ENCODE measurements around the gene NIN.
"Not testable (repeated sequence)": the region's sequence is repeated elsewhere in the genome, so short reads cannot be mapped to it uniquely, and the experiment has no call there.

NIN gene

DNA sequence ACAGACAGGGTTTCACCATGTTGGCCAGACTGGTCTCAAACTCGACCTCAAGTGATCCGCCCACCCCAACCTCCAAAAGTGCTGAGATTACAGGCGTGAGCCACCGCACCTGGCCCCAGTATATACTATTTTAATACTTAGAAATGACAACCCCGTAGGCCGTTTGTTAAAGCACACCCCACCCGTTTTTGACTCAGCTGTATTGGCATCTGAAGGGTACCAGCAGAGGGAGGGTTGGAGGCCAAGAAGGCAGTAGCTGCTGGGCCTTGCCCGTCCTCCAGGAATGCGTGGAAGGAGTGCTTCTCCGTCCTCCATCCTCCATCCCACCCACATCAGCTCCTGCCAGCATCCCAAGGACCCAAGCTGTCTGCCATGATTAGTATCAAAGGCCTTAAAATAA is 6.3 kb upstream of the NIN start:
- DNase-seq, result no peak

DNA sequence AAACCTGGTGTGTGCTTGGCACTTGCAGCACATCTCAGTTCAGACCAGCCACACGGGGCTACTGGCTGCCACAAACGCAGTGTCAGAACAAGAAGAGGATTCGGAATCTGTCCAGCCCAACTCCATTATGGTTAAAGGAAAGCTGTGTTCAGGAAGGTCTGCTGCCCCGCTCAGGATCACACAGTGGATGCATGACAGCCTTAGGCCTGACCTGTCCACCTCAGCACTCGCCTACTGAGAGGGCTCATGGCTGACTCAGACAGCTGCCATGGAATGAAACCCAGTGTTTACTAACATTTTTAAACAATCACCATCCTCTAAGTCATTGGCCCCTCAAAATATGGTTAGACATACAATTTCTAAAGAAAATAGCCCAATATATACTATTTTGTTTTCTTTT is 5.6 kb upstream of the NIN start:
- DNase-seq, result no peak

DNA sequence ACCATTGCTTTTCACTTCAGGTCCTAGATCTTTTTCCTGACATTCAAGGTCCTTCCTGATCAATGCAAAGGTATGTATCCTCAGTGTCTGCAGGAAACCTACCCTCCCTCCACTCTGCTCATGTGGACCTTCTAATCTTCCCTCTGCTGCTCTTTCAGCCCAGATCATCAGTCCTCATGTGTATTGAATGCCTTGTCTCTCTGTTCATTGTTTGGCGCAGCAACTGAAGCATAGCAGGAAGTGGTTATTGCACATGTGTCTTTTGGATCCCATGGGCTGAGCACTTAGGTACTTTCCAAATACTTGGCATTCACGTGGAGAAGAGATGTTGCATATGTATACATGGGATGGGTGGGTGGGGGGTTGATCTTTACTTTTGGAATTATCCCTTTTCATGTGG is 4.3 kb upstream of the NIN start:
- DNase-seq, result no peak

DNA sequence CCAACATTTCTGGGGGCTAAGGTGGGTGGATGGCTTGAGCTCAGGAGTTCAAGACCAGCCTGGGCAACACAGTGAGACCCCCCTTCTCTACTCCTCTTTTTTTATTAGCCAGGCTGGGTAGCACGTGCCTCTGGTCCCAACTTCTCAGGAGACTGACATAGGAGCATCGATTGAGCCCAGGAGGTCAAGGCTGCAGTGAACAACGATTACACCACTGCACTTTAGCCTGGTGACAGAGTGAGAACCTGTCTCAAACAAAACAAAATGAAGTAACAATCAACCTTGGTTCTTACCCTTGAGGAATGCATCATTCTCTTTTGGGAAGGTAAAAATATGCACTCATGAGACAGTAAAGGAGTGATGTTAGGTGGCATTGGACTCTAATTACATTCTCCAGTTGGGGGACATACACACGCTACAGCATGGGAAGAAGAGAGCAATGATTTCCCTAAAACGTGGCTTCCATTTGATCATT is 3.9 kb upstream of the NIN start:
- no peak for DNase-seq

DNA sequence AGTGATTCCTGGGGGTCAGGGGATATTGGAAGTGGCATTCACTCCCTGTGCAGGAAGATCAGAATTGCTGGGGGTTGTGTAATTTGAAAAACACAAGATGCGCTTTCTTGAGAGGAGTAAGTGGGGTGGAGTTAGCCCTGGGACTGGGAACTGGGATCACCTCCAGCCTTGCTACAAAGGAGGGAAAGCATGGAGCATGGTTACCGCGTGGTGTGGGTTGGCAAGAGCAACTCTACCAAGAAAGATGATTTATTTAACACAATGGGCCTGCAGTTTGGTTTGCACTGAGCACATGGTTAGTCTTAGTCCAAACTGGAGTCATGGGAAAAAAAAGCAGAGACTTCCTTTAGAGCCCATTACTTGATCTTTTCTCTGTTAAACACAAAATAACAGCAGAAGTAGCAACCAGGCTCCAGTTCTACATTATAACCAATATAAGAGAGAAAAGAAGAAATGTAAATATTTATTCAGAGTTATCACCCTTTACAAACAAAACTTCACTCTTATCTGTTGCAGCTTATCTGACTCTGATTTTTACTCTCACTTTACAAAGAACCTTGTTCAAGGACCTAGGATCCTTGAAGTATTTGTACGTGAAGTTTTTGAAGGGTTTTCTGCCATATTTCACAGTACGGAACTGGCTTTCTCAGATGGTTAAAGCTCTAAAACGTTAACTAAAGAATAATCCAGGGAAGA is 2.1 kb upstream of the NIN start:
- DNase-seq, result no peak

DNA sequence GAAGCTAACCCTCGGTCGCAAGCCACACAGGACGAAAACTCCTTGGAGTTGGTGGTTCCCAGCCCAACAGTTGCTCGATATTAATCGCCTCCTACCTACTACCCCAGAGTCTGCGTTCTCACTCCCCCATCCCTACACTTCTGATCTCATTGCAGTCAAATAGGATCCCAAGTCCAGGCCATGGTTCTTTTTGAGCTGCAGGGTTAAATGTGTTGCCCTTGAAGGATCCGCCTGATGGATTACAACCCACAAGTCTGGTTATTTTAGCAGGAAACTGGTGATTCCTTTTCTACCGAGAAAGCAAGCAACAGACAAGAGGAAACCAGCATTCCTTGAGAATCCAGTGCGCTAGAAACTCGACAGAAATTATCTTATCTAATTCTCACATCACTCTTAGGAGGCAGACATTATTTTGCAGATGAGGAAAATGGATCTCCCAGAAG is 785 bp upstream of the NIN start:
- DNase-seq, result no peak

DNA sequence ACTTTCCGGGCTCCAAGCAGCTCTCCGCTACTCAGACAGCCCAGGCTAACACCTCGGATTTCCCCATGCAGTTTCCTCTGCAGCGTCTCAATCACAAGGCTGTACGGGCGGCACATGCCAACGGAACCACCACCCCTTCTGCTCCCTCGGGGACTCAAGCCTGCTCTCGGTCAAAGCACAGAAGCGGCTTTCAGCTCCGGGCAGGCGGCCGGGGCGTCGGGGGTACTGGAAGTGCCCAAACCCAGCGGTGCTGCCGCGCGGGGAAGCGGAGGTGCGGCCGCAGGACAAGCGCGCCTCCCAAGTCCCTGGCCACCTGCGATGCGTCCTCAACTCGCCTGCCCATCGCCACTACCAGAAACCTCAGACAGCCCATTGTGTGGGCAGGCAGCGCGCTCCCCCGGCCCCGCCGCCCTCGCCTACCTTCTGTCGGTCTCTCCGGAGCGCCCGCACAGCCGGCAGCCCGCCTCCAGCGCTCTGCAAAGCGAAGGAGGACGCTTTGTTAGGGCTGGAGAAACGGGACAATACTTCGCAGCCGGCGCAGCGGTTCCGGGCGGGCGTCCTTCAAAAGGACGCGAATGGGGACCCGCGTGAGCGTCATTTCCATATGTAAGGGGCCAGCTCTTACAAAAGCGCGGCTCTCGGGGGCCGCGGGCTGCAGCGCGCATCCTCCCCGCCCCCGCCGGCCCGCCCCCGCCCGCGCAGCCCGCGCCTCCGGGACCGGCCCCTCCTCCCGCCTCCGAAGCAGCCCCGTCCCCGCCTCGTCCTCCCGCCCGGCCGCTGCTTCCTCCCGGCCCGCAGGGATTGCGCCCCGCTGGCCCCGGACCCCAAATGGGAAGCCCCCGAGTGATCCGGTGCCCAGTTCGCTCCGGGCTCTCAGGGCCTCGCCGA is 674 bp downstream of the NIN start:
- DNase-seq, result peak; percentile 31

DNA sequence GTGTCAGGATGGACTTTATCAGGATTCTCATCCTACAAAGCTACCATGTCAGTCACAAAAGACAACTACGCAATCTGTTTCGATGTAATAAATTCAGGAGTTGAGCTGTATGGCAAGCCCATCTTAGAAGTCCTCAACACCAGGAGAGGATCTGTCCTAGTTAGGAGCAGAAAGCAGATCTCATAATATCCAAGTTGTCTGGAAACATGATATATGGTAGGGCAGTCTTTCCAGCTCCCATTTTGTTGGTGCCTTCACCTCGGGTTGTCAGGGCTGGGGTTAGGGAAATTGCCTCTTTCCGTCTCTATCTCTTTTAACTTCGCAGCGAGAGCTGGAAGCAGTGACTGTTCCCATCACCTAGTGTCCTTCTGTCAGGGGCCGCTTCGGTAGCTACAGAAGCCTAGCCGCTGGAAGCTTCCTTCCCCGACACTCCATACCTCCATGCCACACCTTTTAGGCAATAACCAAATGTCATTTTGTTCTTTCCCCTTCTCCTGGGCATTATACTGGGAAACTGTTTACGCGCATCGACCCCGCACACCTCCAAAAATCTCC is 1.4 kb downstream of the NIN start:
- DNase-seq, result no peak

DNA sequence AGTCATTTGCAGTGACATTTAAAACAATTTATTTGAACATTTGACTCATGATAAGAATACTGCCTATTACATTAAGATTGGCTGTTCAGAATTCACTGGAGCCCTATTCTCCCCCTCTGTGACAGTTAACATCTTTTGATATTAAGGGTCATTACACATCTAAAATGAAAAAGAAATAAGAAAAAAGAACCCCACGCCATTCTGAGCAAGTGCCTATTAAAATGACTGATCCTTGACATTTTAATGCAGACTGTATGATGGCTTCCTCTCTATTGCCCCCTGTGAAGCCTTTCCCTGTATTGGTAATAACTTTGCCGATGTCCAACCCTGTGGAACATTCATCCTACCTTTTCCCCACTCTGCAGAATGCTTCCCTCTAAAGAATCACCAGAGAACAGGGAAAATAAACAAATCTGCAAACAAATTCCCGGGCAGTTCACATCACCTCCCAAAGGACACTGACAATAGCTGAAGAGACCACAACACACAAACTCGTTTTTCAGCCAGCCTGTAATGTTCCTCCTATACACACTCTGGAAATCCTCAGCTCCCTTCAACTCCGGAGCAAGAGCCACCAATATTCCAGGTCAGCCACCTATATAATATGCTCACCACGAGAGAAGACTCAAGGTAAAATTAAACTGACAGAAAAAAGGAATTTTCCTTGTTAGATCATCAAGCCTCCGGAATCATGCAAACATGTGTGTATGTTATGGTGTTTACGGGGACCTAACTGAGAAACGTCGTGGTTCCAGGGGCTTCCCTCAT is 2.1 kb downstream of the NIN start:
- no peak for DNase-seq

DNA sequence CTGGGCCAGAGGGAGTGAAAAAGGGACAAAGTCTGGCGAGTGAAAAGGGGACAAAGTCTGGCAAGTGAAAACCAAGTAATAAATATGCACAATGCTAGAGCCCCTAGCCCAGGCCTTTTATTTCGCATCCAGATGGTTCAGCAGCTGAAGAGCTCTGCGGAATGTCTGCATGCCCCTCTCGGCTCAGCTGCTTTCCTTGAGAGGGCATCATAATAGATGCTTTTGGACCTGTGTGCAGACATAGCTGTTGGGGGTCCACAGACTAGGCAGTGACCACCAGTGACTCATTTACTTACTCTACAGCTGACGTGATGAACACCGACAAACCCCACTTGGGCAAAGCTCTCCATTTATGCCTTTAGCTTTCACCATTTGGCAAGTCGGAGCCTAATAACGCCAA is 4.3 kb downstream of the NIN start:
- no peak for DNase-seq

DNA sequence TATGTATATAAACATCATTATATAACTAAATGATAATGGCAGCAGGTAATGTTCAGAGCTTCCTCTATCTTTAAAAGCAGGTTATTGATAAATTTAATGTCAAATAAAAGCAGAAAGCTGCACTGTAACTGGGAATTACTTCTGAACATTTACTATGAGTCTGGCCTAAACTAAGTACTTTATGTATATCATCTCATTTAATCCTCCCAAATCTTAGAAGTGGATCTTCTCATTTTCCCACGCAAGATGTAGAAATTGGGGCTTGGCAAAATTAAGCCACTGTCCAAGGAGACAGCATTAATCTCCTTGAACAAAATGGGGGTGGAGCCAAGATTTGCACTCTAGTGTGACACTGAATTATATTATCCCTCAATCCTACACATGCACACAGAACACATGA is 5.7 kb downstream of the NIN start:
- DNase-seq, result no peak

DNA sequence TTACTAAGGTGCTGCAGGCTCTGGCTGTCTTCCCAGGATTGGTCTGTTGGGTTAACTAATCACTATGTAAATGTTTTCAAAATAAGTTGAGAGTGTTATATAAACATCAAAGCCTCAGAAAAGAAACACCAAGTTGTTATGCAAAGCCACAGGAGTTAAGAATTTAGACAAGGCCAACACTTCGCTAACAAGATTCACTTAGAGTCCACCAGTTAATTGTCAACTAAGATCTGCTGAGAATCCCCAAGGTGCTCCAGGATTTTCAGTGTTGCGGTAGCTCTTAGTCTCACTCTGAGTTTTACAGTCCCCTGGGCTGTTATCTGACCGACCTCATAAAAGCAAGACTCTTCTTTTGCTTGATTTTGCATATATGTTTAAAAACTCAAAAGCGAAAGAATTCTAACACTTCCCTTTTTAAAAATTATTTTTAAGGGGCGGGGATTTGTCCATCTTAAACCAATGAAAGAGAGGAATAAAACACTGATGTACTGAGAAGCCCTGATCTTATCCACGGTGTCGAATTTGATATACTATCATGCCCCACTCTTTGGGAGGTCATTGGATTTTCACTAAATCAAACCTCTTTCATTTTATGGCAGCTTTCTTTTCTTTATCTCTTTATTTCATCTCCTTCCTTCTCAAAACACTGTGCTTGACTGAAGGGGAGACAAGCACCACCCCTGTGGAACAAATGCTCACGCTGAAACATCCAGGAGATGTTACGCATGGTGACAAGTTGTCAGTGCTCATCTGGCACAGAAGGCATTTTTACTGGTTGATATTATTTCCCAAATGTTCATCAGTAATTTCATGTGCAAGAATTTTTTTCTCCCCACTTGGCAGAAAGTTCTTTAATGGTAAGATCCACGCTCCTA is 7.0 kb downstream of the NIN start:
- no peak for DNase-seq

DNA sequence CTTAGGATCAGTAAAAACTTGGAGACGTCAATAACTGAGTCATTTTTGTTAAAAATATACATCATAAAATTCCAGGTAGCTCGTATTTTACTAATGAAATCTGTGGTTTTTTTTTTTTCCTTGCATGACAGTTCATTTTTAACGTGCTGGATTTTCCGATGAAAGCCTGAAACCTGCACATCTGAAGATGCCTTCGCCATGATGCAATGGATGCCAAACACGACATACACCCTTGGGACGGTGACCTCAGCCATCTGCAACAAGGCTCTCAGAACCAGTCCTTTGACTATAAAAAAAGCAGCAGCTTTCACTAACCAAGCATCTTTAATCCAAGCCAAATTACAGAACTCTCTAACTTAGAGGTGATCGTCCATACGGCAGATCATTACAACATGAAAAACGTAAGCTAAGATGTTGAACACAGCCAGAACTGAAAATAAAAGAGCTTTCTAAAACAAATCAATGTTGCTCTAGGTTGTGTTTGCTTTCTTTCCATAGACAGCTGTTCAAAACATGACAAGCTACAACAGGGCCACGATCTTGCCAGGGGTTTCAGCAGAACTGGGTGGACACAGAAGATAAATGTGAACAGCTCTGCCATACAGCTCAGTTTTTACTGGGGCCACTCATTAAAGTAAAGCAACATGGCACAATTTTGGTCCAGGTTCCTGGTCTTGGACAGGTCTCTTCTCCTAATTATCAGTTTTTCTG is 7.8 kb downstream of the NIN start:
- peak; percentile 69 for DNase-seq

DNA sequence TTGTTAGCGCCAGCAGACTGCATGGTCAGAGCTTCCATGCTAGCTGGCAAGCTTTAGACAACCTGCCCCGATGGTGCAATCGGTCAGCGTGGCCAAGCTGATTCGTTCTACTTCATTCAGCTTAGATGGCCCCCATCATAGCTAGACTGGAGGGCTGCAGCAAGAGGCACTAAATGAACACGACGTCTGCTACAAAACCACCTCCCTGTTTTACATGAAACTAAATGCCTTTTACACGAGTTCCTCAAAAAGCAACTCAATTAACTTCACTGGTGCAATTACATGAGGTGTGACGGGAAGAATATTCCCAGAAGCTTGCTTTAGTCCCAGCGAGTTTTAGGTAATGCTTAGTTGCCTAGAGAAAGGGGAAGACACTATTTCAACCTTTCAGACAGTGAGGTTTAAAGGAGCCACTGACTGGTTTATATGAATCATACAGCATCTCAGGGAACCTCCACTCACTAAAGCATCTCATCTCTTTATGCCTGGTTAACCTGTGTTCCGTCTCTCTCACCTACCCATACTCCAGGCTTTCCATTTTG is 8.4 kb downstream of the NIN start:
- no peak for DNase-seq

DNA sequence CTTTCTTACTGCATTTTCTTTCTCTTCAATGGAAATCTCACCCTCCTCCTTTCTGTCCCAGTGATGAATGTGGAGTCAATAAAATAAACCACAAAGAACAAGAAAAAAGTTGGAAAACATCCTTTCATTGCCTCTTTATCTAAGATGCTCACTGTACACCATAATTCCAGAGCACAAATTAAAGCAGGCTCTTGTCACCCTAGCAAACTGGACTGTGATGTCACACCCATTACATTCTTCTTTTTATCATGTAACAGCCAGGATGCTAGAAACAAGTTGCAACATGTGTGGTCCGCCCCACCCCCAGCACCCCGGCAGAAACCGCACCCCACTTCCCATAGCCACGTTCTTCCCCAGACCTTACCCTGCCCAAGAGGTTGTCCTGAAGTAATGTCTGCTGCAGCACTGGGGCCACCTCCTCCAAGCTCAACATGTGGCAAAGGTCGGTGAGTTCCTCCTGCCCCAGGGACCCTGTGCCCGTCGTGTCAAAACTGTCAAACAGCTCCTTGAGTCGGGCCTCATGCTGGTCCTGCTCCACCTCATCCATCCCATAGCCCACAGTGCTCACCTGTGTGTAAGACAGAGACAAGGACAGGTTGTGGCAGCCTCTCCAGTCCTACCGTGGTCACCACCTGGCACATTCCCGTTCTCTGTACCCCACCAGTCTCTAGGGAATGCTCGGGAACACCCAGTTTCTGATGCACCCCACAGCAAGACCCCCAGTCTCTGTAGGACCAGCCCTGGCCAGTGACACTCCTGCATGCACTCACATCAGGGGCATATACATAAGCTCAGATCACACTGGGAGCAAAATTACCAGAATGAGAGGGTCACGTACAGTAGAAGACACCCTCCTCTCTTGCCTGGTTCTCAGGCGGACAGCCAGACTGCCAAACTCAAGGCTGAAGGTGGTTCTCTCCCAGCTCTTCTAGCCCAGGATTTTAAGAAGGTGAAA is 9.2 kb downstream of the NIN start:
- DNase-seq, result no peak

DNA sequence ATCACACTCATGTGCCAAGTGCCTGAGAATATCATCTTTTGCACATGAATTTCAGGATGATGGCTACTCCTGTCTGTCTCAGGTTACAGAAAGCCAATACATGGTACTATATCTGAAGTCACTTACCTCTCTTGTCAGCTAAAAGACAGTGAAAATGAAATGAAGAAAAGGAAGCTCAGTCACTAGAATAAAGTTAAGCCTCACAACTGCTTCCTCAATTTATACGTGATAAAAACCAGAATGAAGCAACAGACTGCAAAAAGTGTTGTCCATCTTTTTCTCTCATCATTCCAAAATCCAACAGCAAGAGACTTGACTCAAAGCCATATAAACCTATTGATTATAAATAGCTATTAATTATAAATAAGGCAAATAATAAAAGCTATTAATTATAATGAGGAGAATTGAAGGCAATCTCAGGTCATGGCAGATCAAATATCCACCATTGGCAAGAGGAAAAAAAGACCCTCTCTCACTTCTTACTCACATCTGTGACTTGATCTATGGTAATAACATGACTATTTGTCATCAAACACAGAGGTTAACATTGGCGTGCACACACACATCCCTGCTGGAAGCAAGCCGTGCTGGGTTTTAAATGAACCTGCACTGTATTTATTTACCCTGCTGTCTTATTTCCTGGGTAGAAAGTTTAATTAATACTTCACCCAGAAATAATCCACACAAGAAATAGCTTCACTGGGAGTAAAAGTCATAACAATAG is 10.0 kb downstream of the NIN start:
- no peak for DNase-seq

DNA sequence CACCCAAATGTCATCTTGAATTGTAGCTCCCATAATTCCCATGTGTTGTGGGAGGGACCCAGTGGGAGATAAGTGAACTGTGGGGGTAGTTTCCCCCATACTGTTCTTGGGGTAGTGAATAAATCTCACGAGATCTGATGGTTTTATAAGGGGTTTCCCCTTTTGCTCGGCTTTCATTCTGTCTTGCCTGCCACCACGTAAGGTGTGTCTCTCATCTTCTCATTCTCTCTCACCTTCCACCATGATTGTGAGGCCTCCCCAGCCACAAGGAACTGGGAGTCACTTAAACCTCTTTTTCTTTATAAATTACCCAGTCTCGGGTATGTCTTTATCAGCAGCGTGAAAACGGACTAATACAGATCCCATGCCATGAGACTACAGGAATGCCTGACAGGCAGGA is 11.7 kb downstream of the NIN start:
- DNase-seq, result not testable (repeated sequence)

DNA sequence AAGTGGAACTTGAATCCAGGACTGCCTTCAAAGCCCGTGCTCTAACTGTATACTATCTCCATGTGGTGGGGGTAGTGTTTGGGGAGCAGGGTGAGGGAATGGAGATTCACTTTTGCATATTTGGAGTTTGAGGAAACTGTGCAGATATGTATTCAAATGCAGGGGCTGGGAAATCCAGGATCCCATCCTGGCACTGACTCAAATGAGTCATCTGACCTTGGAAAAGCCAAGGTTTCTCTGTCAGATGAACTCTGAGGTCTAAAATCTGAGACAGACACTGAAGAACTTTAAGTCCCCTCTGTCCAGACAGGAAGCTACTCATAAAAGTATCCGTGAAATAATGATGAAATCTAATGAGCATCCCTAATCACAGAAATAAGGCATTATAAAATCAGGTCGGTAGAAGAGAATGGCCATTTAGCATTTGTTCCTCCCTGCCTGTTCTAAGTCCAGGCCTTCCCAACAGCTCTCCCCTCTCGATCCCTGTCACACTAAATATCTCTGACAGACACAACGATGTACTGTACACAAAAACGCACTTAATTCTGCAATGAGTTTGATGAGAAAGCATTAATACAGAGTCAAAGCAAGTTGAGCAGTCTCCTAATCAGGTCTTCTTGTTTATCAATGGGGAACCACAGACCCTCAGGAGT is 14.4 kb downstream of the NIN start:
- DNase-seq, result no peak

DNA sequence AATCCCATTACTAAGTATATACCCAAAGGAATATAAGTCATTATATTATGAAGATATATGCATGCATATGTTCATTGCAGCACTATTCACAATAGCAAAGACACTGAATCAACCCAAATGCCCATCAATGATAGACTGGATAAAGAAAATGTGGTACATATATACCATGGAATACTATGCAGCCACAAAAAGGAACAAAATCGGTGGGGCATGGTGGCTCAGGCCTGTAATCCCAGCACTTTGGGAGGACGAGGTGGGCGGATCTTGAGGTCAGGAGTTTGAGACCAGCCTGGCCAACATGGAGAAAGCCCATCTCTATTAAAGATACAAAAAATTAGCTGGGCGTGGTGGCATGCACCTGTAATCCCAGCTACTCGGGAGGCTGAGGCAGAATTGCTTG is 15.4 kb downstream of the NIN start:
- not testable (repeated sequence) for DNase-seq
